ENCODE measurements around the gene MDFI. TPM values are rescaled to one million over a fixed set of nuclear protein-coding genes. Genes with fewer than 3 reads are reported as not detected.
"Not testable (repeated sequence)": the region's sequence is repeated elsewhere in the genome, so short reads cannot be mapped to it uniquely, and the experiment has no call there.

Gene MDFI
- total and polyA plus RNA-seq, 4 donors = 0.24 to 2.8 (median 0.50) TPM; not detected in 1

DNA sequence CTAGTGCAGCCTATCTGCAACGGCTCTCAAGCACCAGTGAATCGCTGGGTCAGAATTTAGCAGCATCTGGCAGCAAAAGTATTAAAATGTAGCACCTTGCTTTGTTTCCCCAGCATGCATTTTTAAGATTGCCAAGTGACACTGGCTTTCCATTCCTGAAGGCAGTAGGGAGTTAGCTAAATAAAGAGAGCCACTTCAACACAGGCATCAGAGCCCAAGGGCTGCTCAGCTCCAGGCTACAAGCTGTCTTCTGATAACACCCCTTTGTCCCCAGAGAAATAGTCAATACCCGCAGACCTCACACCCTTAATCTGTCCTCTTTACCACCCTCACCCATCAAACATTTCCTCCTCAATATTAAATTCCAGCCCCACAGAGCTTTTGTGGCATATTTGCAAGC, 19.7 kb upstream of the MDFI start:
- Histone ChIP-seq H3K4me1 (ENCODE audit: control insufficient read depth in 4 of 4, insufficient read depth in 4 of 4, low read length in 3 of 4) (no peaks in the 10 kb centered on the region), H3K9ac (ENCODE audit: low read depth in 1 of 2, low read length in 2 of 2) (no peak overlapping the region), H3K9me3 (ENCODE audit: control insufficient read depth in 4 of 4, low read length in 3 of 4) (peaks cover 0 to 3% (median under 1%) of the 10 kb centered on the region in 4 donors), H3K27me3 (ENCODE audit: control insufficient read depth in 4 of 4, insufficient read depth in 4 of 4, low read length in 3 of 4) (no peaks in the 10 kb centered on the region), H3K27ac (ENCODE audit: low read depth in 1 of 2, low read length in 2 of 2) (no peak overlapping the region), H3K4me3 (ENCODE audit: low read depth in 1 of 3, low read length in 3 of 3) (no peak overlapping the region), H3K36me3 (ENCODE audit: control insufficient read depth in 4 of 4, insufficient read depth in 3 of 4, low read depth in 1 of 4, low read length in 3 of 4) (no peaks in the 10 kb centered on the region)
- no peak for TF ChIP-seq GABPA (IDR thresholded peaks at IDR 0.05 in 1 of 2, conservative IDR thresholded peaks at IDR 0.05 in 1 of 2)
- no peak for DNase-seq (ENCODE audit: low spot score)
- WGBS = 78% methylated on average over 3 of the region's 3 CpGs

DNA sequence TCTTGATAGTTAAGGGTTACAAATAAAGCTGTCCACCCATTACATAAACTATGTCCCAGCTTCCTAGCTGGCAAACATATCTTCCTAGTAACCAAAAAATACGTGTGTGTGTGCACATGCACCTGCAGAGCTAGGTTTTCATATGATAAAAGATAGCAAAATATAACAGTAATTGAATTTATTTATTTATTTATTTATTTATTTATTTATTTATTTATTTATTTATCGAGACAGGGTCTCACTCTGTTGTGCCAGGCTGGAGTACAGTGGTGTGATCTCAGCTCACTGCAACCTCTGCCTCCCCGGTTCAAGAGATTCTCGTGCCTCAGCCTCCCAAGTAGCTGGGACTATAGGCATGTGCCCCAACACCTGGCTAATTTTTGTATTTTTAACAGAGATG, 19.1 kb upstream of the MDFI start:
- DNase-seq (ENCODE audit: low spot score); H3K36me3 ChIP-seq (ENCODE audit: control insufficient read depth in 4 of 4, insufficient read depth in 3 of 4, low read depth in 1 of 4, low read length in 3 of 4); H3K9me3 ChIP-seq (ENCODE audit: control insufficient read depth in 4 of 4, low read length in 3 of 4); H3K27me3 ChIP-seq (ENCODE audit: control insufficient read depth in 4 of 4, insufficient read depth in 4 of 4, low read length in 3 of 4); H3K4me3 ChIP-seq (ENCODE audit: low read depth in 1 of 3, low read length in 3 of 3); H3K4me1 ChIP-seq (ENCODE audit: control insufficient read depth in 4 of 4, insufficient read depth in 4 of 4, low read length in 3 of 4); H3K9ac ChIP-seq (ENCODE audit: low read depth in 1 of 2, low read length in 2 of 2); H3K27ac ChIP-seq (ENCODE audit: low read depth in 1 of 2, low read length in 2 of 2): not testable (repeated sequence)
- WGBS = 81% methylated on average over 4 of the region's 4 CpGs

DNA sequence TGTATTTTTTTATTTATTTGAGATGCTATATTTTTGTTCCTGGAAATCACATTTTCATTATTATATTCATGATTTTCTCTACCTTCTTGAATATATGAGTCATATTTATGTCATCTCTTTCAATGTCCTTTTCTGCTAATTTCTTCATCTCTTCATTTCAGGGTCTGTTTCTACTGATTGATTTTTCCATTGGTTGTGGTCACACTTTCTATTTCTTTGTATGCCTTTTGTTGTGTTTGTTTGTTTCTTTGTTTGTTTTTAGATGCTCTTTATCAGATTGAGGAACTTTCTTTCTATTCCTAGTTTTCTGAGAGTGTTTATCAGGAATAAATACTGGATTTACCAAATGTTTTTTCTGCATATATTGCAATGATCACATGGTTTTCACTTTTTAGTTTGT, 16.9 kb upstream of the MDFI start:
- no peak overlapping the region for H3K9ac ChIP-seq (ENCODE audit: low read depth in 1 of 2, low read length in 2 of 2)
- no peak for TF ChIP-seq RXRA (IDR thresholded peaks at IDR 0.05)
- TF ChIP-seq TAF1 (conservative IDR thresholded peaks at IDR 0.05) = no peak
- TF ChIP-seq HNF4G (IDR thresholded peaks at IDR 0.05) = no peak
- no peak for TF ChIP-seq HNF4A (conservative IDR thresholded peaks at IDR 0.05)
- no peaks in the 10 kb centered on the region for H3K27me3 ChIP-seq (ENCODE audit: control insufficient read depth in 4 of 4, insufficient read depth in 4 of 4, low read length in 3 of 4)
- no peaks in the 10 kb centered on the region for H3K4me1 ChIP-seq (ENCODE audit: control insufficient read depth in 4 of 4, insufficient read depth in 4 of 4, low read length in 3 of 4)
- peaks cover 0 to 3% (median under 1%) of the 10 kb centered on the region in 4 donors for H3K9me3 ChIP-seq (ENCODE audit: control insufficient read depth in 4 of 4, low read length in 3 of 4)
- no peak for DNase-seq (ENCODE audit: low spot score)
- no peak overlapping the region for H3K27ac ChIP-seq (ENCODE audit: low read depth in 1 of 2, low read length in 2 of 2)
- no peaks in the 10 kb centered on the region for H3K36me3 ChIP-seq (ENCODE audit: control insufficient read depth in 4 of 4, insufficient read depth in 3 of 4, low read depth in 1 of 4, low read length in 3 of 4)
- no peak overlapping the region for H3K4me3 ChIP-seq (ENCODE audit: low read depth in 1 of 3, low read length in 3 of 3)

DNA sequence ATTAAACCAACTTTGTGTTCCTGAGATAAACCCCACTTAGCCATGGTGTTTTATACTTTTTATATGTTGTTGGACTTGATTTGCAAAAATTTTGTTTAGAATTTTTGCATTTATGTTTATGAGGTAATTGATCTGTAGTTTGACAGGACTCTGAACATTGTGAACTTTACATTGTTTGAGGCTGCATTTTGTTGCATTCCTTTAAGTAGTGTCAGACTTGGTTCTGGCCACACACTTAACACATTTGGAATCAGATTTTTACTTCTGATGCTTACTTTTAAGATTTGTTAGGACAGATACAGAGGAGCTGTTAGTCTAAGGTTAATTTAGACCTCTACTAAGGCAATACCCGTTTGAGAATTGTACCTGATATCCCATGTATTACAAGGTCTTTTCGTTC, 16.5 kb upstream of the MDFI start:
- Histone ChIP-seq H3K4me1 (ENCODE audit: control insufficient read depth in 4 of 4, insufficient read depth in 4 of 4, low read length in 3 of 4) (no peaks in the 10 kb centered on the region), H3K36me3 (ENCODE audit: control insufficient read depth in 4 of 4, insufficient read depth in 3 of 4, low read depth in 1 of 4, low read length in 3 of 4) (no peaks in the 10 kb centered on the region), H3K27me3 (ENCODE audit: control insufficient read depth in 4 of 4, insufficient read depth in 4 of 4, low read length in 3 of 4) (no peaks in the 10 kb centered on the region), H3K9me3 (ENCODE audit: control insufficient read depth in 4 of 4, low read length in 3 of 4) (peaks cover 0 to 3% (median under 1%) of the 10 kb centered on the region in 4 donors), H3K9ac (ENCODE audit: low read depth in 1 of 2, low read length in 2 of 2) (no peak overlapping the region), H3K27ac (ENCODE audit: low read depth in 1 of 2, low read length in 2 of 2) (no peak overlapping the region), H3K4me3 (ENCODE audit: low read depth in 1 of 3, low read length in 3 of 3) (no peak overlapping the region)
- WGBS = 58% methylated on average over 2 of the region's 2 CpGs
- no peak for DNase-seq (ENCODE audit: low spot score)
- TF ChIP-seq YY1 (IDR thresholded peaks at IDR 0.05) = no peak
- TF ChIP-seq JUND (IDR thresholded peaks at IDR 0.05) = no peak
- TF ChIP-seq EGR1 (IDR thresholded peaks at IDR 0.05; ENCODE audit: low read depth in 2 of 2) = no peak
- TF ChIP-seq NR2F2 (IDR thresholded peaks at IDR 0.05) = no peak
- no peak for TF ChIP-seq GABPA (IDR thresholded peaks at IDR 0.05 in 1 of 2, conservative IDR thresholded peaks at IDR 0.05 in 1 of 2)
- TF ChIP-seq, protein P1, sequence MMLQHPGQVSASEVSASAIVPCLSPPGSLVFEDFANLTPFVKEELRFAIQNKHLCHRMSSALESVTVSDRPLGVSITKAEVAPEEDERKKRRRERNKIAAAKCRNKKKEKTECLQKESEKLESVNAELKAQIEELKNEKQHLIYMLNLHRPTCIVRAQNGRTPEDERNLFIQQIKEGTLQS (IDR thresholded peaks at IDR 0.05) = no peak
- TF ChIP-seq TAF1 (conservative IDR thresholded peaks at IDR 0.05) = no peak
- no peak for TF ChIP-seq SP1 (IDR thresholded peaks at IDR 0.05)
- TF ChIP-seq, protein P2, sequence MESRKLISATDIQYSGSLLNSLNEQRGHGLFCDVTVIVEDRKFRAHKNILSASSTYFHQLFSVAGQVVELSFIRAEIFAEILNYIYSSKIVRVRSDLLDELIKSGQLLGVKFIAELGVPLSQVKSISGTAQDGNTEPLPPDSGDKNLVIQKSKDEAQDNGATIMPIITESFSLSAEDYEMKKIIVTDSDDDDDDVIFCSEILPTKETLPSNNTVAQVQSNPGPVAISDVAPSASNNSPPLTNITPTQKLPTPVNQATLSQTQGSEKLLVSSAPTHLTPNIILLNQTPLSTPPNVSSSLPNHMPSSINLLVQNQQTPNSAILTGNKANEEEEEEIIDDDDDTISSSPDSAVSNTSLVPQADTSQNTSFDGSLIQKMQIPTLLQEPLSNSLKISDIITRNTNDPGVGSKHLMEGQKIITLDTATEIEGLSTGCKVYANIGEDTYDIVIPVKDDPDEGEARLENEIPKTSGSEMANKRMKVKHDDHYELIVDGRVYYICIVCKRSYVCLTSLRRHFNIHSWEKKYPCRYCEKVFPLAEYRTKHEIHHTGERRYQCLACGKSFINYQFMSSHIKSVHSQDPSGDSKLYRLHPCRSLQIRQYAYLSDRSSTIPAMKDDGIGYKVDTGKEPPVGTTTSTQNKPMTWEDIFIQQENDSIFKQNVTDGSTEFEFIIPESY (IDR thresholded peaks at IDR 0.05) = no peak
- TF ChIP-seq, protein P3, sequence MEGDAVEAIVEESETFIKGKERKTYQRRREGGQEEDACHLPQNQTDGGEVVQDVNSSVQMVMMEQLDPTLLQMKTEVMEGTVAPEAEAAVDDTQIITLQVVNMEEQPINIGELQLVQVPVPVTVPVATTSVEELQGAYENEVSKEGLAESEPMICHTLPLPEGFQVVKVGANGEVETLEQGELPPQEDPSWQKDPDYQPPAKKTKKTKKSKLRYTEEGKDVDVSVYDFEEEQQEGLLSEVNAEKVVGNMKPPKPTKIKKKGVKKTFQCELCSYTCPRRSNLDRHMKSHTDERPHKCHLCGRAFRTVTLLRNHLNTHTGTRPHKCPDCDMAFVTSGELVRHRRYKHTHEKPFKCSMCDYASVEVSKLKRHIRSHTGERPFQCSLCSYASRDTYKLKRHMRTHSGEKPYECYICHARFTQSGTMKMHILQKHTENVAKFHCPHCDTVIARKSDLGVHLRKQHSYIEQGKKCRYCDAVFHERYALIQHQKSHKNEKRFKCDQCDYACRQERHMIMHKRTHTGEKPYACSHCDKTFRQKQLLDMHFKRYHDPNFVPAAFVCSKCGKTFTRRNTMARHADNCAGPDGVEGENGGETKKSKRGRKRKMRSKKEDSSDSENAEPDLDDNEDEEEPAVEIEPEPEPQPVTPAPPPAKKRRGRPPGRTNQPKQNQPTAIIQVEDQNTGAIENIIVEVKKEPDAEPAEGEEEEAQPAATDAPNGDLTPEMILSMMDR (IDR thresholded peaks at IDR 0.05; ENCODE audit: low read depth, low read length, missing input control) = no peak
- TF ChIP-seq RXRA (IDR thresholded peaks at IDR 0.05) = no peak
- TF ChIP-seq, protein P4, sequence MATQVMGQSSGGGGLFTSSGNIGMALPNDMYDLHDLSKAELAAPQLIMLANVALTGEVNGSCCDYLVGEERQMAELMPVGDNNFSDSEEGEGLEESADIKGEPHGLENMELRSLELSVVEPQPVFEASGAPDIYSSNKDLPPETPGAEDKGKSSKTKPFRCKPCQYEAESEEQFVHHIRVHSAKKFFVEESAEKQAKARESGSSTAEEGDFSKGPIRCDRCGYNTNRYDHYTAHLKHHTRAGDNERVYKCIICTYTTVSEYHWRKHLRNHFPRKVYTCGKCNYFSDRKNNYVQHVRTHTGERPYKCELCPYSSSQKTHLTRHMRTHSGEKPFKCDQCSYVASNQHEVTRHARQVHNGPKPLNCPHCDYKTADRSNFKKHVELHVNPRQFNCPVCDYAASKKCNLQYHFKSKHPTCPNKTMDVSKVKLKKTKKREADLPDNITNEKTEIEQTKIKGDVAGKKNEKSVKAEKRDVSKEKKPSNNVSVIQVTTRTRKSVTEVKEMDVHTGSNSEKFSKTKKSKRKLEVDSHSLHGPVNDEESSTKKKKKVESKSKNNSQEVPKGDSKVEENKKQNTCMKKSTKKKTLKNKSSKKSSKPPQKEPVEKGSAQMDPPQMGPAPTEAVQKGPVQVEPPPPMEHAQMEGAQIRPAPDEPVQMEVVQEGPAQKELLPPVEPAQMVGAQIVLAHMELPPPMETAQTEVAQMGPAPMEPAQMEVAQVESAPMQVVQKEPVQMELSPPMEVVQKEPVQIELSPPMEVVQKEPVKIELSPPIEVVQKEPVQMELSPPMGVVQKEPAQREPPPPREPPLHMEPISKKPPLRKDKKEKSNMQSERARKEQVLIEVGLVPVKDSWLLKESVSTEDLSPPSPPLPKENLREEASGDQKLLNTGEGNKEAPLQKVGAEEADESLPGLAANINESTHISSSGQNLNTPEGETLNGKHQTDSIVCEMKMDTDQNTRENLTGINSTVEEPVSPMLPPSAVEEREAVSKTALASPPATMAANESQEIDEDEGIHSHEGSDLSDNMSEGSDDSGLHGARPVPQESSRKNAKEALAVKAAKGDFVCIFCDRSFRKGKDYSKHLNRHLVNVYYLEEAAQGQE (IDR thresholded peaks at IDR 0.05) = no peak
- no peak for TF ChIP-seq HNF4A (conservative IDR thresholded peaks at IDR 0.05)
- TF ChIP-seq, protein P5, sequence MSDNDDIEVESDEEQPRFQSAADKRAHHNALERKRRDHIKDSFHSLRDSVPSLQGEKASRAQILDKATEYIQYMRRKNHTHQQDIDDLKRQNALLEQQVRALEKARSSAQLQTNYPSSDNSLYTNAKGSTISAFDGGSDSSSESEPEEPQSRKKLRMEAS (IDR thresholded peaks at IDR 0.05) = no peak
- no peak for TF ChIP-seq FOXA2 (IDR thresholded peaks at IDR 0.05)
- no peak for TF ChIP-seq HNF4G (IDR thresholded peaks at IDR 0.05)
- TF ChIP-seq RAD21 (IDR thresholded peaks at IDR 0.05) = no peak
- TF ChIP-seq FOXA1 (IDR thresholded peaks at IDR 0.05) = no peak

Measured in liver (tissue), 9 donors.